ENCODE data around the gene NPW. TPM values are rescaled to one million over a fixed set of nuclear protein-coding genes. Genes with fewer than 3 reads are reported as not detected.

The NPW gene
- total RNA-seq, 2 experiments from 2014 or later = 0.85 to 3.7 TPM

DNA sequence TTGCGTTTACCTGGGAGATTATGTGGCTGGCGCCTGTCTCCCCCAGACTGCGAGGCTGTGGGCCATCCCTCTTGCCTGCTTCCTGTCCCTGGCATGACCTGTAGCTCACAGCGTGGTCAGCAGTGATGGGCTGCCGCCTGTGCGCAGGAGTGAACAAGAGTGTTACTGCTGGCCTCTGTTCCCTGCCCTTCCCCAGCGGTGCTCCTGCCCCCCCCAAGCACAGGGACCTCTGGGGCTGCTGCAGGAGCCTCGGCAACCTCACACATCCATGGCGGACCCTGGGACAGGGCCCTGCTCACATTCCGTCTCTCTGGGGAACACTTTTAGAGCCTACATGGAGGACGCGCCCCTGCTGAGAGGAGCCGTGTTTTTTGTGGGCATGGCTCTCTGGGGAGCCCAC is 38.8 kb downstream of the NPW start:
- DNase-seq (ENCODE audit: low spot score) = no peak
- H3K4me2 ChIP-seq (ENCODE audit: low read length) = no peak overlapping the region
- no peaks in the 10 kb centered on the region for H3K9me2 ChIP-seq (ENCODE audit: insufficient read depth, low read length)
- no peak overlapping the region for H3K27ac ChIP-seq (ENCODE audit: low read depth, low read length, poor library complexity, severe bottlenecking)
- no peak overlapping the region for H2AFZ ChIP-seq (ENCODE audit: low read length)
- no peaks in the 10 kb centered on the region for H4K20me1 ChIP-seq (ENCODE audit: insufficient read depth, low read length)
- H3K79me2 ChIP-seq (ENCODE audit: insufficient read depth, low read depth, low read length) = no peaks in the 10 kb centered on the region
- BruUV-seq (replicated peaks) = no TSS peak
- H3K4me1 ChIP-seq (ENCODE audit: insufficient read depth, low read length, poor library complexity, severe bottlenecking) = no peaks in the 10 kb centered on the region
- H3K9me3 ChIP-seq (ENCODE audit: low read length) = no peaks in the 10 kb centered on the region
- no peak overlapping the region for H3K4me3 ChIP-seq (ENCODE audit: low read depth, low read length, poor library complexity, severe bottlenecking)
- ChIA-PET POLR2A (no interaction called here), CTCF (ENCODE audit: unreplicated experiment) (no interaction called here)
- intact Hi-C loops (cut with micrococcal nuclease; ENCODE audit: unreplicated experiment) = no loop called here
- peaks cover 34% of the 10 kb centered on the region; the same call in 1 of the 2 replicates for H3K36me3 ChIP-seq (ENCODE audit: insufficient read depth, low read length)
- no peak for TF ChIP-seq EZH2phosphoT487 (IDR thresholded peaks at IDR 0.05; ENCODE audit: borderline replicate concordance, low read depth, low read length)
- TF ChIP-seq, protein P1, sequence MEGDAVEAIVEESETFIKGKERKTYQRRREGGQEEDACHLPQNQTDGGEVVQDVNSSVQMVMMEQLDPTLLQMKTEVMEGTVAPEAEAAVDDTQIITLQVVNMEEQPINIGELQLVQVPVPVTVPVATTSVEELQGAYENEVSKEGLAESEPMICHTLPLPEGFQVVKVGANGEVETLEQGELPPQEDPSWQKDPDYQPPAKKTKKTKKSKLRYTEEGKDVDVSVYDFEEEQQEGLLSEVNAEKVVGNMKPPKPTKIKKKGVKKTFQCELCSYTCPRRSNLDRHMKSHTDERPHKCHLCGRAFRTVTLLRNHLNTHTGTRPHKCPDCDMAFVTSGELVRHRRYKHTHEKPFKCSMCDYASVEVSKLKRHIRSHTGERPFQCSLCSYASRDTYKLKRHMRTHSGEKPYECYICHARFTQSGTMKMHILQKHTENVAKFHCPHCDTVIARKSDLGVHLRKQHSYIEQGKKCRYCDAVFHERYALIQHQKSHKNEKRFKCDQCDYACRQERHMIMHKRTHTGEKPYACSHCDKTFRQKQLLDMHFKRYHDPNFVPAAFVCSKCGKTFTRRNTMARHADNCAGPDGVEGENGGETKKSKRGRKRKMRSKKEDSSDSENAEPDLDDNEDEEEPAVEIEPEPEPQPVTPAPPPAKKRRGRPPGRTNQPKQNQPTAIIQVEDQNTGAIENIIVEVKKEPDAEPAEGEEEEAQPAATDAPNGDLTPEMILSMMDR (conservative IDR thresholded peaks at IDR 0.05; ENCODE audit: low read length) = no peak

DNA sequence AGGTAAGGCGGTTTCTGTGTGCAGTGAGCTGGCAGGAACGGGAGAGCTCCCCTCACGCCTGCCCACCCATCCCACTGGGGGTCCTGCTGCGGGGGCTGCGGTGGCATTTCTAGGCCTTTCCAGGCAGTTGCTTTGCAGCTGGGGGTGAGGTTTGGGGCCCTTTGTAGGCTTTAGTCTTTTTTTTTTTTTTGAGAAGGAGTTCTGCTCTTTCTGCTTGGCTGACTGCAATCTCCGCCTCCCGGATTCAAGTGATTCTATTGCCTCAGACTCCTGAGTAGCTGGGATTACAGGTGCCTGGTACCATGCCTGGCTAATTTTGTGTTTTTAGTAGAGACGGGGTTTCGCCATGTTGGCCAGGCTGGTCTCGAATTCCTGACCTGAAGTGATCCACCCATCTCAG is 39.3 kb downstream of the NPW start:
- H3K4me2 ChIP-seq (ENCODE audit: low read length) = no peak overlapping the region
- TF ChIP-seq, protein P1 (conservative IDR thresholded peaks at IDR 0.05; ENCODE audit: low read length) = no peak
- no peak for TF ChIP-seq EZH2phosphoT487 (IDR thresholded peaks at IDR 0.05; ENCODE audit: borderline replicate concordance, low read depth, low read length)
- intact Hi-C loops (cut with micrococcal nuclease; ENCODE audit: unreplicated experiment) = no loop called here
- H3K27ac ChIP-seq (ENCODE audit: low read depth, low read length, poor library complexity, severe bottlenecking) = no peak overlapping the region
- peaks cover 34% of the 10 kb centered on the region; the same call in 1 of the 2 replicates for H3K36me3 ChIP-seq (ENCODE audit: insufficient read depth, low read length)
- no peak for DNase-seq (ENCODE audit: low spot score)
- no peak overlapping the region for H3K4me3 ChIP-seq (ENCODE audit: low read depth, low read length, poor library complexity, severe bottlenecking)
- ChIA-PET POLR2A (no interaction called here), CTCF (ENCODE audit: unreplicated experiment) (no interaction called here)
- H4K20me1 ChIP-seq (ENCODE audit: insufficient read depth, low read length) = no peaks in the 10 kb centered on the region
- H3K9me3 ChIP-seq (ENCODE audit: low read length) = no peaks in the 10 kb centered on the region
- H3K4me1 ChIP-seq (ENCODE audit: insufficient read depth, low read length, poor library complexity, severe bottlenecking) = no peaks in the 10 kb centered on the region
- no peaks in the 10 kb centered on the region for H3K9me2 ChIP-seq (ENCODE audit: insufficient read depth, low read length)
- H2AFZ ChIP-seq (ENCODE audit: low read length) = no peak overlapping the region
- no TSS peak for BruUV-seq (replicated peaks)
- H3K79me2 ChIP-seq (ENCODE audit: insufficient read depth, low read depth, low read length) = no peaks in the 10 kb centered on the region

DNA sequence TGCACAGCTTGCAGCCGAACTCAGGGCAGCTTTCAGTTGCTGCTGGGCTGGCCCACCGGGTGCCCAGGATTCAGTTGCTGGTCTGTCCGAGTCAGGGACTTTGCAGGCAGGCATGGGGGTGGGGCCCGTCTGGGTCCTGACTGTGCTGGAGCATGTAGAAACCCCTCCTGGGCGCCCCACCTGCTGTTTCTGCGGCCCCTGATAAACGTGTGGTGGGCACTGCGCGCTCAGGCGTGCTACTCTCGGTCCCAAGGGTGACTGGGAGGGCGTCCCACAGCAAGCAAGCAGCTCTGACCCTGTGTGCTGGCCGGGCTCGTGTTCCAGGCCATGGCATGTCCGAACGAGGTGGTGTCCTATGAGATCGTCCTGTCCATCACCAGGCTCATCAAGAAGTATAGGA is 40.8 kb downstream of the NPW start:
- DNase-seq (ENCODE audit: low spot score) = no peak
- peaks cover 36% of the 10 kb centered on the region for H3K36me3 ChIP-seq (ENCODE audit: insufficient read depth, low read length)
- H2AFZ ChIP-seq (ENCODE audit: low read length) = no peak overlapping the region
- H3K4me1 ChIP-seq (ENCODE audit: insufficient read depth, low read length, poor library complexity, severe bottlenecking) = no peaks in the 10 kb centered on the region
- H3K9me2 ChIP-seq (ENCODE audit: insufficient read depth, low read length) = no peaks in the 10 kb centered on the region
- POLR2A ChIA-PET = no interaction called here
- intact Hi-C loops (cut with micrococcal nuclease; ENCODE audit: unreplicated experiment) = no loop called here
- no peak for TF ChIP-seq EZH2phosphoT487 (IDR thresholded peaks at IDR 0.05; ENCODE audit: borderline replicate concordance, low read depth, low read length)
- TF ChIP-seq, protein P1 (conservative IDR thresholded peaks at IDR 0.05; ENCODE audit: low read length) = no peak
- no peak overlapping the region for H3K4me3 ChIP-seq (ENCODE audit: low read depth, low read length, poor library complexity, severe bottlenecking)
- H3K79me2 ChIP-seq (ENCODE audit: insufficient read depth, low read depth, low read length) = no peaks in the 10 kb centered on the region
- H4K20me1 ChIP-seq (ENCODE audit: insufficient read depth, low read length) = no peaks in the 10 kb centered on the region
- no TSS peak for BruUV-seq (replicated peaks)
- CTCF ChIA-PET (ENCODE audit: unreplicated experiment) = no interaction called here
- H3K9me3 ChIP-seq (ENCODE audit: low read length) = no peaks in the 10 kb centered on the region
- no peak overlapping the region for H3K4me2 ChIP-seq (ENCODE audit: low read length)
- H3K27ac ChIP-seq (ENCODE audit: low read depth, low read length, poor library complexity, severe bottlenecking) = no peak overlapping the region

Measured in OCI-LY7 (cell line).